SIG-M5 treated with dmso at 0.1 percent for 504 hours (cell line): ENCODE results near the gene WDFY4.

Source experiments
- DNase-seq: peaks from one replicate; lab custom pipeline; 2025; ENCODE audit not compliant: unreplicated experiment; lab: John Stamatoyannopoulos, UW

The WDFY4 gene

DNA sequence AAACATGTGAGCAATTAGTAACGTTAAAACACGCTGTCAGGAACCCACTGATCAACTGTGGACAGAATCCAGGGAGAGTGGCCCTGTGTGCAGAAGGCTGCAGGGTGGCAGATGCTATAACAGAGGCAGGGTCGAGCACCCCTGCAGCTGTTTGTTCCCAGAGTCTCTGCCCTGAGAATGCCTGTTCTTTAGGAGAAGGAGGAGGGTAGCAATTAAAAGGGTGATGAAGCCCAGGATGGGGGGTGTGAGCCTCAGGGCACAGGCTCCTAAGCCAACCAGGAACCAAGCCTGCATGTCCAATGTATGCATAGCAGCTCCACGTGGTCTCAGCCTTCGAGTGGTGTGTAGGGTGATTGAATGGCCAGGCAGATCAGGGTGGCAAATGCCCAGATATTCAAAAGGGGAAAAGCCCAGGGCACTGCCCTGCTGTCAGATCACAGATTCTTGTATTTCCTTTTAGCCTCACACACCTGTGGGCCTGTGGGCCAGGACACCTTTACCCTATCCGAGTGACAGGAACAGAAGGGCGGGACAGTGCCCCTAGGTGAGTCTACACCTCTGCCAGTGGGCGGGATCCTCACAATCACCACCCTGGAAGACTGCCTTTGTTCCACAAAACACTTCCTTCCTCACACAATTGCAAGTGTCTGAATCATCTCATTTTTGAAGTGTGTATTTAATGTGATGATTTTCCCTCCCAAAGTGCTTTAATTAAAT lies 7.3 kb downstream of the WDFY4 start:
- DNase-seq: no peak

- no peak for DNase-seq
Measured at GRCh38 chr10:48692748-48693147, 8.1 kb downstream of the WDFY4 start.

GRCh38 chr10:48693206-48693605 lies 8.5 kb downstream of the WDFY4 start:
- no peak for DNase-seq

DNA sequence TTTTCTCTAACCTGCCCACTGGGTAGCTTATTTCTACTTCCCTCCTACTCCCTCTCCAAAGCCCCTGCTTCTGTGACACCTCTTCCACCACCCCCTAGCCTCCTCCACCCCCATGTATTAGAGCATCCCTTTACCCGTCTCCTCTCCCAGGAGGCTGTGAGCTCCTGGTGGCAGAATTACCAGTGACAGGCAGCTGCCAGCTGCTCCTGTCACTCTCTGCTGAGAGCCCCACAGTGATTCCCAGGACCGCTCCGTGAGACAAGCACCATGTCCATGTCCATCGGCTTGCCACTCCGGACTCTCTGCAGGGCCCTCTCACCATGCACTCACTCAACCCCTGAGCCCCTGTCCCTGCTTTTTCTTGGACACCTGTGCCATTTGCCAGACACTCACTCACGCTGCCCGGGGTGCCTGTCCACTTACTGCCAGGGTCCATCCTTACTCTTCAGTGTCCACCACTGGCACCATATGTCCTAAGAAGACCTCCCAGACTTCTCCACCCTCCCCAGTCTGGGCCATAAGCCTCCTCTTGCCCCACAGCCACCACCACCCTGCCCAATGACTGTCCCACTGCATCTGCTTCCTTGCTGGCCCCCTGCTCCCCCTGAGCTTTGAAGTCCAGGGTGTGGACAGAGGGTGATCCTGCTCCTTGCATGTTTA lies 9.8 kb downstream of the WDFY4 start:
- no peak for DNase-seq

DNA sequence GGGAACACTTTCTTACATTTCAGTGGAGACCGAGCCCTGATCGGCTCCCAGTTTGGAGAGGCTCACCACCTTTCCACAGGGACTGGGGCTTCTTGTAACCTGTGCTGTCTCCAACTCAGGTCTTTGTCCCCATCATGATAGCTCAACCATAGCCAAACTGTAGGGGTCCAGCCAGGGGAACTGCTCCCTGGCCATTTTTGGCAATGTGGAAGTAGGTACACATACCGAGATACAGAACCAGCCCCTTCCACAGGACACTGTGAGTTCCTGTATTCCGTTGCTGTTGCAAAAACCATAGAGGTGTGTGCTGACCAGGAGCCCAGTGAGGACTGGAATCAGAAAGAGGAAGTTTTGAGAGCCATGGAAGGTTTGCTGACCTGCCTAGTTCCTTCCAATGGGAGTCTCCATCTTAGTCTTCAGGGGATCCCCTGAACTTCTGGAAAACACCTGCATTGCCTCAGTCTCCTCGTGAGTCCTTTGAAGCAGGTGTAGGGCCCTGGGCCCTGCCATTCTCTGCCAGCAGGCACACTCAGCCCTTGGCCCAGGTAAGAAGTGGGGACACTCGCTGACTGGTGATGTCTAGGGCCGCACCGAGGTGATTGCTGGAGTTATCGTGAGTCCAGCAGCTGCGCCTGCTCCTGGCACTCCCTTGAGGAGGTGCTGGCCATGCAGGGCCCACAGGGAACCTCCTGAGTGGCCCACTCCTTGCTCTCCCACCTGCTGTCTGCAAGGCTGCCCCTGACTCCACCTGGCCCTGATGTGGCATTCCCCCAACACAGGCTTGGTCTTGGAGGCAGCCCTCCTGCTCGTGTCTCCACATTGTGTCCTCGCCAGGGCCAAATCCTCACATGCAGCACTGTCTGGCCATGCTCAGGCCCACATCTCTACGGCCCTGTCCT lies 11.2 kb downstream of the WDFY4 start:
- DNase-seq: no peak

DNA sequence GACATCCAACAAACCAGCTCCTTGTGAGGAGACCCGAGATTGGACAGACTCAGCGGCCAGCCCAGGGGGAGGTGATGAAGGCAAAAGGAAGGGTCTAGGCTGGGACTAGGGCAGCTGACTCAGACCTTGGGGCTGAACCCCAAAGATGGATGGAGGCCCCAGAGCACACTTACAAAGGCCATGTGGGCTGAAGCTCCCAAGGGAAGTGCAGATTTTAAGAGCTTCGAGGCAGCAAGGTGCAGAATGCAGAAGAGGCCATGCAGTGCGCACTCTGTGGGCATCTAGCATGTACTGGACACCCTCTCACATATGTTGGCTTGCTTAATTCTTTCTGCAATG lies 11.8 kb downstream of the WDFY4 start:
- DNase-seq: no peak

DNA sequence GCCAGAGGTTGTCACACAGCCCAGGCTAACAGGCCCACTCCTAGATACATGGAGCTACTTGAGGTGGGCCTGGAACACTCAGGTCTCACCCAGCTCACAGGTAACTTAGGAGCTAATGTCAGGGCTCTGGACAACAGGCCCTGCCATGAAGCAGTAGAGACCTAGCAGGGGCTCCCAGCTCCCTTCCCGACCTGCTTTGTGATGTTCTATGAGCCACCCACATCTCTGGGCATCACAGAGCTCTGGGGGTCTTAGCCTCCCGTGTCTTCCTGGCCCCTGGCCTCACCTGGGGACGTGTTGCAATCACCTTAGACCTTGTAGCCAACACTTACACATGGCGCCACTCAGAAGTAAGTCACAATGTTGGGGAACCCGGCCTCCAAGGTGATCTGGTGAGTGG lies 12.4 kb downstream of the WDFY4 start:
- no peak for DNase-seq

DNA sequence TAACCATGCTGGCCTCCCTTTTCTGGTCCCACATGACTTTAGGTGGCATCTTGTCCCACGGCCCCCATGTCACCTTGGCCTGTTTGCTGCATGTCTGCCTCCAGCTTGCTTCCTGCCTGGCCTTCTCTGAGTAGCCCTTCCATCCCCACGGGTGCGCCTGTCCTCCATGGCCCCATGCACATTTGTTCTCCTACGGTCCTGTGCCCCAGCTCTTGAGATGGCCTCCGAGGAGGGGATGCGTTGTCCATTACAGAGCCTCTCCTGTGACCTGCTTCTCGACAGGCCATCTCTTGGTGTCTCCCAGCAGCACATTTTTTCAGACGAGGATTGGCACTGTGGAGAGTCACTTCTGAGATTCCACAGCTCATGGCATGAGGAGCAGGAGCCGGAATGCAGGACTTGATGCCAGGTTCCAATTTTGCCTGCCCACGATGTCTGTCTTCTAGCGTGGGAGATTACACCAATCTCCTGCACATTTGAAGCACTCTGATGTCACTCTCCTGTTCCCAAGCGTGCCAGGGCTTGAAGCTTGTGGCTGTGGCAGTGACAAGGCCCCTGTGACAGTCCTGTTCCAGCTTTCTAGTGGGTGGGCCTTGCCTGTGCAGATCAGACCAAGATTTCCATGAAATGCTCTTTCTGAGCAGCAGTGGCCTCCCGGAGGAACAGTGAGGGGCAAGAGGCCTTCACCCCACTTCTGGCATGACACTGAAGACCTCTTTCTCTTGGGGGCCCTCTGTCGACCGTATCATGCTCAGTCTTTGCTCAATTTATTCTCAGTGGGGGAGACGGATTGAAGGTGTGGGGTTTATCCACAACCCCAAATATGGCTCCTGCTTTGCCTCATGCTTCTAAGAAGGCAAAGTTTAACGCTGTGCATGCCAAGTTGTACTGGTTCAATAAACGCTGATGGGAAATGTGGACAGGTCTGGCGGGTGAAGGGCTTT lies 13.4 kb downstream of the WDFY4 start:
- DNase-seq: no peak

- no peak for DNase-seq
Measured at GRCh38 chr10:48699011-48699627, 14.4 kb downstream of the WDFY4 start.

DNA sequence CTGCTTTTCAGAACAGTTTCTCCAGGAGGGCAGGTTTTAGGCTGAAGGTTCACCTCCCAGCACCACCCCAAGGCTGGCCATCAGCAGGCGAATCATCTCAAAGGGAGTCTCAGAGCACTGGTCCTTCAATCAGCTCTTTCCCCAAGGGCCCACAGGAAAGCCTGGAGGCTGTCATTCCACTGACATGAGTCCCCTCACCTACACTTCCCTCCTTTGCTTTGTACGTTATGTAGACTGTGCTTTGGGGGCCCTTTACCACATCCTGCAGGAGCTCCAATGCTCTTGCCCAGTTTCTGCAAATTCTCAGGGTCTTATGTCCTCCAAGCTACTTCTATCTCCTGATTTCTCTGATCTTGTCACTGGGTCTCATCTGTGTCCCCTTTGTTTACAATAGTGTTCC lies 15.4 kb downstream of the WDFY4 start:
- no peak for DNase-seq

DNA sequence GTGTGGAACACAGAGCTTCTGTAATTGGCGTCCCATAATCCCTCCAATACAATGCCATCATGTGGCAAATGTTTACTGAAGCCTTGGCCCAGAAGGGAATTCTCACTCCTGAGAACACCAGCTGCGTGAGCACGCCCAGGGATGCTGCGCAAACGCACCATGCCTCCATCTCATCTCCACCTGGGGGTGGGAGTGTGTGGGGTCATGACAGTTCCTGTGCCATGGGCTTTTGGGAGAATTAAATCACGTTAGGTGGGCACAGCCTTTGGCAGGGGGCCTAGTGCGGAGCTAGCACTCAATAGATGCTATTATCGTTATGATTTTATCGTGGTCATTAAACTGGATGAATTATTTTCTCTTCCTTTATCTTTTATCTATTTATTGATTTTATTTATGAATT lies 15.8 kb downstream of the WDFY4 start:
- no peak for DNase-seq

DNA sequence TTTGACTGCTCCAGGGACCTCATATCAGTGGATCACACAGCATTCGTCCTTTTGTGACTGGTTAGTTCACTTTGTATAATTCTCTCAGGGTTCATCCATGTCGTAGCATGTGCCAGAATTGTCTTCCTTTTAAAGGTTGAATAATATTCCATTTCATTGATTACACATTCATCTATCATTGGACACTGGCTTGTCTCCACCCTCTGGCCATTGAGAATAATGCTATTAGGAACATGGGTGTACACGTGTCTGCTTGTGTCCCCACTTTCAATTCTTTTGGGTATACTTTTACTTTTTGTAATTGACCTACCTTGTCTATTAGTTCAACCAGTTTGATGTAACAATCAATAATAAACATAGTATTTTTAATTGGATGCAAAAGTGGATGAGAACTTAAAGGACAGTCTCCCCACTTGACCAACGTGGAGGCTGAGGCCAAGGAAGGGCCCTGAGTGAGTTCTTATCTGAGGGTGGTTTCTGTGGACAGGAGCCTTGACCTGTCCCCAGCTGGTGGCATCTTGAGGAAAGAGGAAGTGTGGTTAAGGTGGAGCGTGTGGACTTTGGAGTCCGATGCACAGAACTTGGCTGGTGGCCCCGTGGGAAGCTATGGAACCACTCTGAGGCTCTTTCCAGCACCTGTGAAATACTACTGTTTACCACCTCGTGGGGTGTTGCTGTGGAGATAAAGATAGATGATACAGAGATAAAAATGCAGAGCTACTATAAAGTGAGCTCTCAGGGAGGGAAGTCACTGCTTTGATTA lies 16.6 kb downstream of the WDFY4 start:
- no peak for DNase-seq

- no peak for DNase-seq
Measured at GRCh38 chr10:48701941-48702340, 17.3 kb downstream of the WDFY4 start.

GRCh38 chr10:48703531-48704122 lies 19.0 kb downstream of the WDFY4 start:
- DNase-seq: no peak

DNA sequence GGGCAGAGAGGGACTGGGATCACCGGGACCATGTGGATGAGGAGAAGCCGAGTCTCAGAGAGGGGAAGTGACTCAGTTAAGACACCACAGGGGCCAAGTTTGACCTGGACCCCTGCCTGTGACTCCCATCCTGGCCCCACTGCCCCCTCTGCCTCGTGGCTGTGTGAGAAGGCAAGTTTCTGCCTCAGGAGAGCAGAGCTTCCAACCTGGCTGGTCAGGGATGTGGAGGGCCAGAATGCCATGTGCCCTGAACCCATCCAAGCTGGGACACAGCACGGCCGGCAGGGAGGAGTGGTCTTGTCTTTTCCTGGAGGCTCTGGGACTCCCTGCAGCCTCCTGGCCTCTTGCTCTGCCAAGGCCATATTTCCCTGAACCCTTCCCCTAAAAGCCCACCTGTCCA lies 19.5 kb downstream of the WDFY4 start:
- no peak for DNase-seq

DNA sequence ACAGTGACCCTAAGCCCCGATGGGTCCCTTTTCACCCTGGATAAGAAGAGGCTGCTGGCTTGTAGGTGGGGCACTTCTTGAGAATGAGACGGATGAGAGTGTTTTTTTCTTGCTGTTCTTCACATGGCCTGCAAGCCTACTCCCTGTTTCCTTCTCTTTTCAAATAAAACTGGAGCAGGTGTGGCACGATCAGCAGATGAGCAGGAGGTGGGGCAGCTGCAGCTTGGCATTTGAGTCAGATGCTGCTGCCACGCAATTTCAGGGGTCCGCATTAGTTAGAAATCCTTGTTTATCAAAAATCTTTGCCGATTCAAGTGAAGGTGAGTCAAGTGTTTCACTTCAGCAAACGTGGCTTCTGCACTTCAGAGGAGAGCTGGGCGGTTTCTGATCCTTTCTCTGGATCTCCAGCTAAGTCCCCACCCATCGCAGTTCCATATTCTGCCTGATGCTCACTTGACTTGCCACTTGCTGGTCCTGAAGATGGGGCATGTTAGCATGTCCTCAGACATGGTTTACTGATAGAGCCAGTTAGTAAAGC lies 20.8 kb downstream of the WDFY4 start:
- DNase-seq: no peak

- no peak for DNase-seq
Measured at GRCh38 chr10:48707472-48707871, 22.8 kb downstream of the WDFY4 start.

DNA sequence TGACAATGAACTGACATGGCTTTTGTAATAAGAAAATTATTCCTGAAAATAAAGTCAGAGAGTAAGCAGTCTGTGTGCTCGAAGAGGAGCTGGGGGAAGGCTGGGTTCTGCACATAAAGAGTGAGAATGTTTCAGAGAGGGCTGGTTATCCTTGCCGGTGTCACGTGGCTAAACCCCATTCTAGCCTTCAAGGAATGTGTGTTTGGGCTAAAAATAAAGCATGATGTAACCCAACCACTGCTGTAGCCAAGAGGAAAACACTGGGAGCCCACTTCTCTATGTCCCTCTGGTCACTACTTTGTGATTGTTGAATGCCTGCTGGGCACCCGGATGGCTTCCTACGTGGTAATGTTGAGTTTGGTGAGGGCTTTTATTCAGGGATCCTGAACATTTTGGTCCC lies 23.5 kb downstream of the WDFY4 start:
- DNase-seq: no peak

DNA sequence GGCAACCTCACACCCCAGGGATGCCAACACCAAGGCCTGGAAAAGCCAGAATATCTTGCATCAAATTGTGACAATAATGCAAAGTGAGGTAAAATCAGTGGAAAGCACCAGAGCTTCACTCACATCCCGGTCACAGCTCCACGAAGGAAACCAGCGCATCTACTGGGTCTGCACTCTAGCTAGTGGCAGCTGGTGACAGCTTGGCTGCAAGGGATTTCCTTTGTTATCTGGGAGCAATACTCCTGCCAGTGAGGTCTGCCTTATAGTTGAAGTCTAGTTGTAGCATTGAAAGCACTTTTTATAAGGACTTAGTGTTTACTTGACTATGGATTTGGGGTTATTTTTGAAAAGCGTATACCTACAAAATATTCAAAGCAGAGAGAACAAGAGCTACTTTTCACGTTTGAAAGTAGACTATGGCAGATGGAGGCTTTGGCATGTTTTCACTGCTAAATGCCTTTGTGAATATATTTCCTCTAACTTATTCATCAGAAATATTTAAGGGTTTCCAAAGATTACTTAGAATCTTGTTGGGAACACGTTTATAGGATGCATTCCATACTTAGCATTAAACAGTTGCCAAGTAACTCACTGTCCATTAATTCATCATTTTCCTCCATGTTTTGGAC lies 26.1 kb downstream of the WDFY4 start:
- DNase-seq: no peak
